ENCODE data around the gene DCBLD2.
"Not testable (repeated sequence)": the region's sequence is repeated elsewhere in the genome, so short reads cannot be mapped to it uniquely, and the experiment has no call there.

The DCBLD2 gene

GRCh38 chr3:98890965-98891910 is 10.3 kb downstream of the DCBLD2 start:
- no peak for DNase-seq

GRCh38 chr3:98890181-98890835 is 11.2 kb downstream of the DCBLD2 start:
- DNase-seq, result no peak

GRCh38 chr3:98887684-98888083 is 13.8 kb downstream of the DCBLD2 start:
- DNase-seq, result no peak

- DNase-seq, result no peak
Measured at GRCh38 chr3:98886525-98886924, 15.0 kb downstream of the DCBLD2 start.

DNA sequence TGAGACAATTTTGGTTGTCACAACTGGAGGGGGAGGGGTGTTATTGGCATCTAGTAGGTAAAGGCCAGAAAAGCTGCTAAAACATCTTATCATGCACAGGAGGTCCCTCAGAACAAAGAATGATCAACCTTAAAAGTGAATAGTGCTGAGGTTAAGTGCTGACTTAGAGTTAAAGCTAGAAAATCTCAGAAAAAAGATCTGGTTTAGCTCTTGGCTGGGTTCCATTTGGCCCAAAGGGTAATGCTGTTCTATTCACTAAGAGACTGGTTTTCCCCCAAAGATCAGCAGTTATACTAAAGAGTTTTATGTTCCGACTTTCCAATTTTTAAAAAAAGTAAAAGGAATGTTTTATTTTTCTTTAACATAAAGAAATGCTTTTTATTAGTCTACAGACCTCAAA is 15.6 kb downstream of the DCBLD2 start:
- no peak for DNase-seq

- DNase-seq, result no peak
Measured at GRCh38 chr3:98884675-98885371, 16.7 kb downstream of the DCBLD2 start.

- not testable (repeated sequence) for DNase-seq
Measured at GRCh38 chr3:98882614-98883333, 18.7 kb downstream of the DCBLD2 start.

- DNase-seq, result no peak
Measured at GRCh38 chr3:98877132-98877531, 24.4 kb downstream of the DCBLD2 start.

DNA sequence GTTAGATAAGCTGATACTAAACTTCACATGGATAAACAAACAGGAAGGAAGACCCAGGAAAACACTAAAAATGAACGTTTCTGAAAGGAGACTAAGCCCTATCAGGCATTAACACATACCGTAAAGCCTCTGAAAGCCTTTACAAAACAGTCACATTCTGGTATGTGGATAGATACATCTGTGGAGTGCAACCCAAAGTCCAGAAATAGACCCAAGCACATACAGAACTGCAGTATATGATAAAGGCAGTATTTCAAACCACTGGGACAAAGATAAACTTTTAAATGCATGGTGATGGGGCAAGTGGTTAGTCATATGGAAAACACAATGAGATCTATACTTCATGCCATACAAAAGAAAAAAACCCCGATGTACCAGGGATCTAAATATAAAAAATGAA is 26.0 kb downstream of the DCBLD2 start:
- DNase-seq, result no peak

DNA sequence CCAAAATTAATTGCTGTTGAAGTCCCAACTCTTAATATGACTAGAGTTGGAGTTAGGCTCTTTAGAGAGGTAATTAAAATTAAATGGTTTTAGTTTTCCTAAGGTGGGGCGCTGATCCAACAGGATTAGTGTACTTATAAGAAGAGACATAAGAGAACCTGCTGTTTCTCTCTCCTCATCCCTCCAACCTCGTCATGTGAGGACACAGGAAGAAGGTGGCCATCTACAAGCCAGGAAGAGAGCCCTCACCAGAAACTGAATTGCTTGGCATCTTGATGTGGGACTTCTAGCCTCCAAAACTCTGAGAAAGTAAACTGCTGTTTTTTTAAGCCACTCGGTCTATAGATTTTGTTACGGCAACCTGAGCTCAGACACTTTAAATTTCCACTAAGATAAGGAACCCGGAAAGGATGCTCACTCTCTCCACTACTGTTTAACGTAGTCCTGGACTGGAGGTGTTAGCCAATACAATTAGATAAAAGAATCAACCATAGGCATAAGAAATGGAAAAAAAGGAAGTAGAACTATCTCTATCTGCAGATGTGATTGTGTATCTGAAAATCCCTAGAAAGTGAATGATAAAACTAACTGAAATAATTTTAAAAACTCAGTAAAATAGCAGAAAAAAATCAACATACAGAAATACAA is 26.8 kb downstream of the DCBLD2 start:
- no peak for DNase-seq

DNA sequence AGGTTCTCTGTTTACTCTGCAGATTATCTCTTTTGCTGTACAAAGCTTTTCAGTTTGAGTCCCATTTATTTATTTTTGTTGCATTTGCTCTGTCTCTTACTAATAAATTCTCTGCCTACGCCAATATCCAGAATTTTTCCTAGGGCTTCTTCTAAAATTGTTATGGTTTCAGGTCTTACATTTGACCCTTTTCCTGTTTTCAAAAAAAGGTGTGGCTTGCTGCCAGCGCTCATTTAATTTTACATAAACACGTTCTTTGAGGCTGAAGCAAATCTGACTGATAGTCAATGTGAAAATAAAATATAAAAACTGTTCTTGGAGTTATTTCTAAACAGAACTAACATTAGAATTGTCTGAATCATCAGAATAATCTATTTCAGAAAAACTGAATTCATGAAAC is 32.1 kb downstream of the DCBLD2 start:
- no peak for DNase-seq

DNA sequence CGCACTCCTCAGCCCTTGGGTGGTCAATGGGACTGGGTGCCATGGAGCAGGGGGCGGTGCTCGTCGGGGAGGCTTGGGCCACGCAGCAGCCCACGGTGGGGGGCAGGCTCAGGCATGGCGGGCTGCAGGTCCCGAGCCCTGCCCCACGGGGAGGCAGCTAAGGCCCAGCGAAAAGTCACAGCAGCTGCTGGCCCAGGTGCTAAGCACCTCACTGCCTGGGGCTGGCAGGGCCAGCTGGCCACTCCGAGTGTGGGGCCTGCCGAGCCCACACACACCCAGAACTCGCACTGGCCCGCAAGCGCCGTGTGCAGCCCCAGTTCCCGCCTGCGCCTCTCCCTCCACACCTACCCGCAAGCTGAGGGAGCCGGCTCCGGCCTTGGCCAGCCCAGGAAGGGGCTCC is 43.5 kb downstream of the DCBLD2 start:
- DNase-seq, result not testable (repeated sequence)

DNA sequence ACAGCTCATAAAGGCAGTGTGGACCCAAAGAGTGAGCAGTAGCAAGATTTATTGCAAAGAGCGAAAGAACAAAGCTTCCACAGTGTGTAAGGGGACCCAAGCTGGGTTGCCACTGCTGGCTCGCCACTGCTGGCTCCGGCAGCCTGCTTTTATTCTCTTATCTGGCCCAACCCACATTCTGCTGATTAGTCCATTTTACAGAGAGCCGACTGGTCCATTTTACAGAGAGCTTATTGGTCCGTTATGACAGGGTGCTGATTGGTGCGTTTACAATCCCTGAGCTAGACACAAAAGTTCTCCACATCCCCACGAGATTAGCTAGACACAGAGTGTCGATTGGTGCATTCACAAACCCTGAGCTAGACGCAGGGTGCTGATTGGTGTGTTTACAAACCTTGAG is 44.2 kb downstream of the DCBLD2 start:
- DNase-seq, result not testable (repeated sequence)

DNA sequence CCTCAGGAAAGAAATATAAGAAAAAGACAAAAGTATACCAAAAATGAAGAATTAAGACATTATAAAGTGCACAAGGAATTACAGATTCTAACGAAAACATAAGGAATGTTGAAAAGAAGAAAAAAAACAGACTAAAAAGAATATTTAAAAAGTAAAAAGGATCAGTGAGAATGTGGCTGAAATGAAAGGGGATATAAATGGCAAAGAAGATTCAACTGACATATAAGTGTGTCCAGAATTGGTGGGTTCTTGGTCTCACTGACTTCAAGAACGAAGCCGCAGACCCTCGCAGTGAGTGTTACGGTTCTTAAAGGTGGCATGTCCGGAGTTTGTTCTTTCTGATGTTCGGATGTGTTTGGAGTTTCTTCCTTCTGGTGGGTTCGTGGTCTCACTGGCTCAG is 44.8 kb downstream of the DCBLD2 start:
- no peak for DNase-seq

GRCh38 chr3:98855806-98856400 is 45.6 kb downstream of the DCBLD2 start:
- DNase-seq, result no peak

GRCh38 chr3:98848108-98848507 is 53.4 kb downstream of the DCBLD2 start:
- no peak for DNase-seq

GRCh38 chr3:98846101-98846500 is 55.4 kb downstream of the DCBLD2 start:
- no peak for DNase-seq

- no peak for DNase-seq
Measured at GRCh38 chr3:98843266-98843959, 58.1 kb downstream of the DCBLD2 start.

GRCh38 chr3:98839846-98840245 is 61.6 kb downstream of the DCBLD2 start:
- DNase-seq, result no peak

- DNase-seq, result not testable (repeated sequence)
Measured at GRCh38 chr3:98831060-98831459, 70.4 kb downstream of the DCBLD2 start.

DNA sequence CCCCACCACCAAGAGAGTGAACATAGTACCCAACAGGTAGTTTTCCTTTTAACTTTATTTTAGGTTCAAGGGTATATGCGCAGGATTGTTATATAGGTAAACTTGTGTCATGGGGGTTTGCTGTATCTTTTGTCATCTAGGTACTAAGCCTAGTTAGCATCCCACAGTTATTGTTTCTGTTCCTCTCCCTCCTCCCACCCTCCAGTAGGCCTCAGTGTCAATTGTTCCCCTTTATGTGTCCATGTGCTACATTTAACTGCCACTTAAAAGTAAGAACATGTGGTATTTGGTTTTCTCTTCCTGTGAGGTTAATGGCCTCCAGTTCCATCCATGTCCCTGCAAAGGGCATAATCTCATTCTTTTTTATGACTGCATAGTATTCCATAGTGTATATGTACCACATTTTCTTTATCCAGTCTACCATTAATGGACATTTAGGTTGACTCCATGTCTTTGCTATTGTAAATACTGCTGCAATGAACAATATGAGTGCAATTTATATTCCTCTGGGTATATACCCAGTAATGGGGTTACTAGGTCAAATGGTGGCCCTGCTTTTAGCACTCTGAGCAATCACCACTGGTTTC is 72.2 kb downstream of the DCBLD2 start:
- no peak for DNase-seq
